Bronchial epithelial cell (primary cell): ENCODE measurements around the gene ZNF444. TPM values are rescaled to one million over a fixed set of nuclear protein-coding genes. Genes with fewer than 3 reads are reported as not detected.
"Not testable (repeated sequence)": the region's sequence is repeated elsewhere in the genome, so short reads cannot be mapped to it uniquely, and the experiment has no call there.

Experiments
- DNase-seq: peaks from one replicate; pipeline ENCODE4 v3.0.0-alpha.2; 2010; ENCODE audit warnings: low read depth
- FAIRE-seq: peaks from 2 replicates; lab custom pipeline; 2011; peaks lifted over from hg19 to GRCh38; lab: Jason Lieb, UNC
- H3K27me3 ChIP-seq: 2 replicates; pipeline ENCODE4 v1.5.1; 2011; ENCODE audit warnings: low read length; ENCODE audit not compliant: control insufficient read depth, insufficient read depth
- H3K36me3 ChIP-seq: 2 replicates; pipeline ENCODE4 v1.5.1; 2011; ENCODE audit warnings: low read length; ENCODE audit not compliant: control insufficient read depth, insufficient read depth
- H3K4me3 ChIP-seq: 2 replicates; pipeline ENCODE4 v1.5.1; 2011; ENCODE audit warnings: mild to moderate bottlenecking, low read depth, low read length, control low read depth
- total RNA-seq: library from RNA; depleted of rRNA; stranded (reverse); fragments of >200 nt; gene quantifications from 2 replicates; pipeline ENCODE4 v1.2.1, GENCODE V29; 2014
- TF ChIP-seq, protein P1 (sequence below): IDR thresholded peaks from 2 replicates; pipeline ENCODE4 v1.5.1; 2011; ENCODE audit warnings: mild to moderate bottlenecking, moderate library complexity, low read length, control low read depth, inconsistent platforms; ENCODE audit not compliant: insufficient read depth, severe bottlenecking

Gene ZNF444
- total RNA-seq, 1 donor from 2014 or later, result 4.2 TPM

DNA sequence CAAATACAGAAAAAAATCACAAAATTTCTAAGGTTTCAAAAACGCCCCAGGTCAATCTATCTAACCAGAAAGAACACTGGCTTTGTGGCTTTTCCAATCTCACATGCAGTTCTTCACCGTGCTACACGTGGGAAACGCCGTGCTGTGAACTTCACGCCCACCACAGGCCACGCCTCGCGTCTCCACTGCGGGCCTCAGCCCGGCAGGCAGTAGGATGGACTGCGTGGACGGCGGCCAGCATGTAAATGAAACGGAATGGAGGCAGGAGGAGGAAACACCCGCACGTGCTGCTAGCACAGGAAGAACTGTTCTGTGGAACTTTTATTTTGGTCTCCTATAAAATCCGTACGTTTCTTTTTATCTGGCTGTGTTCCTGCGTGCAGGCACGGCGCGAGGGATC, 43.8 kb upstream of the ZNF444 start:
- DNase-seq, result no peak
- peaks cover 13% of the 10 kb centered on the region for H3K36me3 ChIP-seq
- no peak overlapping the region for H3K4me3 ChIP-seq
- FAIRE-seq, result no peak
- TF ChIP-seq, protein P1, sequence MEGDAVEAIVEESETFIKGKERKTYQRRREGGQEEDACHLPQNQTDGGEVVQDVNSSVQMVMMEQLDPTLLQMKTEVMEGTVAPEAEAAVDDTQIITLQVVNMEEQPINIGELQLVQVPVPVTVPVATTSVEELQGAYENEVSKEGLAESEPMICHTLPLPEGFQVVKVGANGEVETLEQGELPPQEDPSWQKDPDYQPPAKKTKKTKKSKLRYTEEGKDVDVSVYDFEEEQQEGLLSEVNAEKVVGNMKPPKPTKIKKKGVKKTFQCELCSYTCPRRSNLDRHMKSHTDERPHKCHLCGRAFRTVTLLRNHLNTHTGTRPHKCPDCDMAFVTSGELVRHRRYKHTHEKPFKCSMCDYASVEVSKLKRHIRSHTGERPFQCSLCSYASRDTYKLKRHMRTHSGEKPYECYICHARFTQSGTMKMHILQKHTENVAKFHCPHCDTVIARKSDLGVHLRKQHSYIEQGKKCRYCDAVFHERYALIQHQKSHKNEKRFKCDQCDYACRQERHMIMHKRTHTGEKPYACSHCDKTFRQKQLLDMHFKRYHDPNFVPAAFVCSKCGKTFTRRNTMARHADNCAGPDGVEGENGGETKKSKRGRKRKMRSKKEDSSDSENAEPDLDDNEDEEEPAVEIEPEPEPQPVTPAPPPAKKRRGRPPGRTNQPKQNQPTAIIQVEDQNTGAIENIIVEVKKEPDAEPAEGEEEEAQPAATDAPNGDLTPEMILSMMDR, result no peak
- no peaks in the 10 kb centered on the region for H3K27me3 ChIP-seq

DNA sequence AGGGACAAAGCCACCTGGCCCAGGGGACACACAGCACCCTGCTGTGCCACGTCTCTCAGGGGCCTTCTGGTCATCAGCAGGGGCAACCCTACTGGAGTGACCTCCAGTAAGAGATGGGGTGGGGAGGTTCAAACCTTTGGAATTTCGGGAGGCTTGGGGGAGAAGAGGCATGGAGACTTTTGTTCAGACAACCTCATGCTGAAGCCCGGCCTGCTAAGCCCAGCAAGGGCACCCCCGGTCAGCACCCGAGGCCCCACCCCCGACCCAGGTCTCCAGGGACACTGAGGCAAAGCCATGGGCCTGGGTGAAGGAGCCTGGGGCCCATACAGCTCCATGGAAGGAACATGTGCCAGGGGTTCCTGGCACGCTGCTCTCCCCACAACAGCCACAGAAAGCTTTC, 43.3 kb upstream of the ZNF444 start:
- Histone ChIP-seq H3K36me3 (peaks cover 13% of the 10 kb centered on the region), H3K4me3 (no peak overlapping the region), H3K27me3 (no peaks in the 10 kb centered on the region)
- TF ChIP-seq, protein P1, result no peak
- no peak for DNase-seq
- FAIRE-seq, result no peak

DNA sequence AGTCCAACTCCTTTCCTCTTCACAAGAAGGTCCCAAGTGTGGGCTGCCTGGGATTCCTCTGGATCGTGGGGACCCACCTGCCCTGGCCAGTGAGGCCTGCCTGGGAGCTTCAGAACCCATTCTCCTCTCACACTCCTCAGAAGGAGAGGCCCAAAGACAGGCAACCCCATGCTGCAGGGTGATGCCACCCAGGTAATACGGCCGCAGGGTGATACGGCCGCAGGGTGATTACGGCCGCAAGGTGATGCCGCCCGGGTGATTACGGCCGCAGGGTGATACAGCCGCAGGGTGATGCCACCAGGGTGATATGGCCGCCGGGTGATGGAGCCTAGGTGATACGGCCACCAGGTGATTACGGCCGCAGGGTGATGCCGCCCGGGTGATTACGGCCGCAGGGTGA, 42.9 kb upstream of the ZNF444 start:
- not testable (repeated sequence) for H3K4me3 ChIP-seq, H3K27me3 ChIP-seq, FAIRE-seq, DNase-seq
- peaks cover 13% of the 10 kb centered on the region for H3K36me3 ChIP-seq

DNA sequence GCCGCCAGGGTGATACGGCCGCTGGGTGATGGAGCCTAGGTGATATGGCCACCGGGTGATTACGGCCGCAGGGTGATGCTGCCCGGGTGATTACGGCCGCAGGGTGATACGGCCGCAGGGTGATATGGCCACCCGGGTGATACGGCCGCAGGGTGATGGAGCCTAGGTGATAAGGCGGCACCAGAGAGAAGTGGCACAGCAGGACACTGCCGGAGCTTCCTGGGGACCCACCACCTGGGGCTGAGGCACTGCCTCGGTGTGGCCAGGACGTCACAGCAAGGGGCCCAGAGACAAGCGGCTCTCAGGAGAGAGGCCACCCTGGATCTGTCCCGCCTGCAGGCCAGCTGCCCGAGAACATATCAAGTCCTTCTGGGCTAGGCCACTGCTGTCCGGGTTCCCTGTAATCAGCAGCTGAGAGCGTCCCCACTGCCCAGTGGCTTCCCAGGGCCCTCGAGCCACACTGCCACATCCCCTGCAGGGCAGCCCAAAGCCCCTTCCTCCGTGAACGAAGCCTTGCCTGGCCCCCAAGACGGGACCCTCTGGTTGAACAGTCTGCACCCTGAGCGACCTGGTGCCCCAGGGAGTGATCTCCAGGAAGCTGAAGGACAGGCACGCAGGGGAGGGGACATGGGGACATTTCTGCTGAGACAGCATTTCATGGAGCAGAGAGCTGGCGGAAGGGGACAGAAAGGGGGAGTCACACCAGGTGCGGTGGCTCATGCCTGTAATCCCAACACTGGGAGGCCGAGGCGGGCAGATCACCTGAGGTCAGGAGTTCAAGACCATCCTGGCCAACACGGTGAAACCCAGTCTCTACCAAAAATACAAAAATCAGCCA, 42.1 kb upstream of the ZNF444 start:
- peaks cover 14% of the 10 kb centered on the region for H3K36me3 ChIP-seq
- FAIRE-seq, result no peak
- H3K27me3 ChIP-seq, result no peaks in the 10 kb centered on the region
- TF ChIP-seq, protein P1, result no peak
- H3K4me3 ChIP-seq, result no peak overlapping the region
- DNase-seq, result no peak

DNA sequence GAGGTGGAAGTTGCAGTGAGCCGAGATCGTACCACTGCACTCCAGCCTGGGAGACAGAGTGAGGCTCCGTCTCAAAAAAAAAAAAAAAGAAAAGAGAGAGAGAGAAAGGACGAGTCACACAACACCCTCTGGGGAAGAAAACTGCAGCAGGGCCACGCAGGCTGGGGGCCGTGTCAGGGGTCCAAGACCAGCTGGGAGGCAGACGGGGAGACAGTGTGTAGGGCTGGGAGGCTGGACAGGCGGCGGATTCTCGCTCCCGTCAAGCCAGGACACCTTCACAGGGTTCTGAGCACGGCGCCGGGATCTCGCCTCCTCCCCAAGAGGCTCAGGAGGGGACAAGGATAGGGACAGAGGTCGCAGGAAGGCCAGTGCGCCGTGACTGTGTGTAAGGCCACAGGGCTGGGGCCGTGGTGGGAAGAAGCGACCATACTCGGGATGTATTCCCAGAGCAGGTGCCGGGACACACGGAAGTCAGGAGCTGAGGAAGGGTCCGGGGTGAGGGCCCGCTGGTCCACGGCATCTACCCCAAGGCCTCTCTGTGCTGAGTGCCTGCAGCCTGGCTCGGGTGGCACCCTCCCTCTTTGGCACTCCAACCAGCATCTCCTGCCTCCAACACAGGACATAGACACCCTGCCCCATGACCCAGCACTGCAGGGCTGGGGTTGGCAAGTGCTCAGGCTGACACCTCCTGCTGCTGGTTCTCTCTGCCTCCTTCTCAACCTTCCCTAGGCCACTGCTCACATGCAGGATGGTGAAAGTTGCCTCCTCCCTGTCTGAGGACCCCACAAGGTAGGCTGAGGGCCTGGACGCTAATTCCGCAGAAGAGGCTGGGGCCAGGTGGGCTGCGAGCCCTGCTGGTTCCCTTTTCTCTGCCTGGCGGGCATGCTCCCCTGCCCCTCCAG, 41.2 kb upstream of the ZNF444 start:
- FAIRE-seq (no peak), DNase-seq (no peak)
- Histone ChIP-seq H3K4me3 (no peak overlapping the region), H3K27me3 (no peaks in the 10 kb centered on the region), H3K36me3 (peaks cover 16% of the 10 kb centered on the region)
- TF ChIP-seq, protein P1, result no peak

DNA sequence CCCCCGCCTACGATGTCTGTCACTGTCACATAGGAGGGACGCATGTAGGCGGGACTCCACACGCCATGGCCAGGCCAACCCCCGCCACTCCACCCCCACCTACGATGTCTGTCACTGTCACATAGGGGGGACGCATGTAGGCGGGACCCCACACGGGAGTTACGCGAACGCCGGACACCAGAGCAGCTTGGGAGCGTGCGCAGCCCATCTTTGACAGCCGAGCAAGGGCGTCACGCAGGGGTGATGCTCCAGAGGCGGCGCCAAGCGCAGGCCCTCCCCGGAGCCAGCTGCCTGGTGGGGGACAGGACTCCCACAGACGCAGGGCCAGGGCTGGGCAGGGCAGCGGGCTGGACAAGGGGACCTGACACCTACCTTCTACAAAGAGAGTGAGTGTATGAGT, 40.0 kb upstream of the ZNF444 start:
- peaks cover 14% of the 10 kb centered on the region for H3K36me3 ChIP-seq
- no peak for FAIRE-seq

More for the DNA sequence above, 40.0 kb upstream of the ZNF444 start:
- H3K27me3 ChIP-seq, result no peaks in the 10 kb centered on the region
- no peak overlapping the region for H3K4me3 ChIP-seq
- TF ChIP-seq, protein P1, result no peak
- no peak for DNase-seq
